GM12864 (cell line): Measurements from ENCODE around the gene TMEM147.
A peak's percentile ranks its signal among the peaks of the same experiment; 100 is the strongest.
"Not testable (repeated sequence)": the region's sequence is repeated elsewhere in the genome, so short reads cannot be mapped to it uniquely, and the experiment has no call there.

Experiments used
- DNase-seq: peaks from one replicate; pipeline ENCODE4 v3.0.0-alpha.2; 2011; ENCODE audit warnings: low read depth
- H3K4me3 ChIP-seq: 2 replicates; pipeline ENCODE4 v1.5.1; 2011; ENCODE audit warnings: mild to moderate bottlenecking, low read depth, low read length, control low read depth
- CTCF ChIP-seq: IDR thresholded peaks from 2 replicates; pipeline ENCODE4 v1.5.1; 2011; ENCODE audit warnings: low read depth, mild to moderate bottlenecking, moderate library complexity, low read length, control low read depth, inconsistent platforms; ENCODE audit errors: missing control alignments

Gene TMEM147

GRCh38 chr19:35578707-35579106, 33.3 kb downstream of the TMEM147 start:
- H3K4me3 ChIP-seq, result no peak overlapping the region
- TF ChIP-seq CTCF, result no peak
- no peak for DNase-seq

- TF ChIP-seq CTCF, result no peak
- no peak overlapping the region for H3K4me3 ChIP-seq
- DNase-seq, result no peak
Measured at GRCh38 chr19:35582760-35583159, 37.3 kb downstream of the TMEM147 start.

- DNase-seq, result no peak
- no peak within 1 kb of the TSS for H3K4me3 ChIP-seq
- TF ChIP-seq CTCF, result no peak
Measured at GRCh38 chr19:35585848-35586247, 40.4 kb downstream of the TMEM147 start, which contains the start of gene PMIS2. PMIS2 (plus strand) TSS chr19:35586173; CDS start chr19:35586260, 87 bp downstream.

GRCh38 chr19:35587321-35587720, 41.9 kb downstream of the TMEM147 start:
- no peak for TF ChIP-seq CTCF
- H3K4me3 ChIP-seq, result no peak overlapping the region
- DNase-seq, result no peak

GRCh38 chr19:35590875-35591274, 45.4 kb downstream of the TMEM147 start:
- no peak for DNase-seq
- no peak overlapping the region for H3K4me3 ChIP-seq
- no peak for TF ChIP-seq CTCF

GRCh38 chr19:35592226-35592625, 46.8 kb downstream of the TMEM147 start:
- DNase-seq, result peak; percentile 31
- TF ChIP-seq CTCF, result peak; percentile 83
- no peak overlapping the region for H3K4me3 ChIP-seq

GRCh38 chr19:35595026-35595425, 49.6 kb downstream of the TMEM147 start:
- not testable (repeated sequence) for H3K4me3 ChIP-seq, DNase-seq
